ENCODE results near the gene SIRT2.

Gene SIRT2

GRCh38 chr19:38918526-38918925, 19.1 kb upstream of the SIRT2 start:
- TF ChIP-seq CTCF (IDR thresholded peaks at IDR 0.05; ENCODE audit: borderline replicate concordance, insufficient read depth, low read depth, low read length), result no peak
- H3K4me3 ChIP-seq (ENCODE audit: low read depth, low read length), result no peak overlapping the region

- TF ChIP-seq CTCF (IDR thresholded peaks at IDR 0.05; ENCODE audit: borderline replicate concordance, insufficient read depth, low read depth, low read length), result no peak
- H3K4me3 ChIP-seq (ENCODE audit: low read depth, low read length), result no peak overlapping the region
These were observed 18.6 kb upstream of the SIRT2 start for GRCh38 chr19:38917921-38918491.

GRCh38 chr19:38917516-38917915, 18.1 kb upstream of the SIRT2 start:
- TF ChIP-seq CTCF (IDR thresholded peaks at IDR 0.05; ENCODE audit: borderline replicate concordance, insufficient read depth, low read depth, low read length), result no peak
- H3K4me3 ChIP-seq (ENCODE audit: low read depth, low read length), result no peak overlapping the region

- TF ChIP-seq CTCF (IDR thresholded peaks at IDR 0.05; ENCODE audit: borderline replicate concordance, insufficient read depth, low read depth, low read length), result no peak
These were observed 16.2 kb upstream of the SIRT2 start for GRCh38 chr19:38915329-38916321.

GRCh38 chr19:38913958-38914357, 14.5 kb upstream of the SIRT2 start:
- no peak overlapping the region for H3K4me3 ChIP-seq (ENCODE audit: low read depth, low read length)
- TF ChIP-seq CTCF (IDR thresholded peaks at IDR 0.05; ENCODE audit: borderline replicate concordance, insufficient read depth, low read depth, low read length), result no peak

More at GRCh38 chr19:38915329-38916321, 16.2 kb upstream of the SIRT2 start:
- H3K4me3 ChIP-seq (ENCODE audit: low read depth, low read length), result no peak overlapping the region

- no peak overlapping the region for H3K4me3 ChIP-seq (ENCODE audit: low read depth, low read length)
- TF ChIP-seq CTCF (IDR thresholded peaks at IDR 0.05; ENCODE audit: borderline replicate concordance, insufficient read depth, low read depth, low read length), result no peak
These were observed 13.4 kb upstream of the SIRT2 start for GRCh38 chr19:38912600-38913514.

Data from GM12875 (cell line).